Spleen (tissue), 7 donors: ENCODE measurements around the gene CXXC5.
"Not testable (repeated sequence)": the region's sequence is repeated elsewhere in the genome, so short reads cannot be mapped to it uniquely, and the experiment has no call there.

Experiments
- POLR2A ChIP-seq, 3 donors: fragments of 450-650 bp; IDR thresholded peaks; one replicate each; pipeline ENCODE4 v1.5.1; 2017; ENCODE audit warnings: antibody characterized with exemption in 3 of 3, mild to moderate bottlenecking in 1 of 3
- TF ChIP-seq, protein P1 (sequence below), 11 experiments: fragments of 200-600 bp in 7 of 11; fragments of 450-650 bp in 4 of 11; sonication (generic) in 4 of 11; IDR thresholded peaks in 8 of 11; conservative IDR thresholded peaks in 3 of 11; 1 replicate in 7 of 11; 2 replicates in 4 of 11; pipeline versions ENCODE4 v1.4.0 to v1.8.0; 2016 to 2021; ENCODE audit warnings: antibody characterized with exemption in 11 of 11, inconsistent platforms in 4 of 11, mild to moderate bottlenecking in 1 of 11
- donor health status: DM: no; HTN: no; CAD: no; lungs with moderate emphysema.
- donor health status: DM: no; HTN: no; CAD: no.
- donor health status: DM: no; HTN: no; CAD: no.

DNA sequence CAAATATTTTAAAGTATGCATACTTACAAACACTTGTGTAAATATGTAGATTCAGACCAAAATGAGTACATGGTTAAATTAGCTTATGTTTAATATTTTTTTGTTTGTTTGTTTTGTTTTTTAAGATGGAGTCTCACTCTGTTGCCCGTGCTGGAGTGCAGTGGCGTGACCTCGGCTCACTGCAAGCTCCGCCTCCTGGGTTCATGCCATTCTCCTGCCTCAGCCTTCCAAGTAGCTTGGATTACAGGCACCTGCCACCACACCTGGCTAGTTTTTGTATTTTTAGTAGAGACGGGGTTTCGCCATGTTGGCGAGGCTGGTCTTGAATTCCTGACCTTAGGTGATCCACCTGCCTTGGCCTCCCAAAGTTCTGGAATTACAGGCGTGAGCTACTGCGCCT is 46.2 kb upstream of the CXXC5 start:
- TF ChIP-seq POLR2A (IDR thresholded peaks at IDR 0.05): not testable (repeated sequence)
- TF ChIP-seq, protein P1, sequence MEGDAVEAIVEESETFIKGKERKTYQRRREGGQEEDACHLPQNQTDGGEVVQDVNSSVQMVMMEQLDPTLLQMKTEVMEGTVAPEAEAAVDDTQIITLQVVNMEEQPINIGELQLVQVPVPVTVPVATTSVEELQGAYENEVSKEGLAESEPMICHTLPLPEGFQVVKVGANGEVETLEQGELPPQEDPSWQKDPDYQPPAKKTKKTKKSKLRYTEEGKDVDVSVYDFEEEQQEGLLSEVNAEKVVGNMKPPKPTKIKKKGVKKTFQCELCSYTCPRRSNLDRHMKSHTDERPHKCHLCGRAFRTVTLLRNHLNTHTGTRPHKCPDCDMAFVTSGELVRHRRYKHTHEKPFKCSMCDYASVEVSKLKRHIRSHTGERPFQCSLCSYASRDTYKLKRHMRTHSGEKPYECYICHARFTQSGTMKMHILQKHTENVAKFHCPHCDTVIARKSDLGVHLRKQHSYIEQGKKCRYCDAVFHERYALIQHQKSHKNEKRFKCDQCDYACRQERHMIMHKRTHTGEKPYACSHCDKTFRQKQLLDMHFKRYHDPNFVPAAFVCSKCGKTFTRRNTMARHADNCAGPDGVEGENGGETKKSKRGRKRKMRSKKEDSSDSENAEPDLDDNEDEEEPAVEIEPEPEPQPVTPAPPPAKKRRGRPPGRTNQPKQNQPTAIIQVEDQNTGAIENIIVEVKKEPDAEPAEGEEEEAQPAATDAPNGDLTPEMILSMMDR (IDR thresholded peaks at IDR 0.05 in 8 of 11, conservative IDR thresholded peaks at IDR 0.05 in 3 of 11): not testable (repeated sequence)
